HepG2 (cell line): ENCODE measurements around the gene SEPTIN2. TPM values are rescaled to one million over a fixed set of nuclear protein-coding genes. Genes with fewer than 3 reads are reported as not detected.

Experiments used
- BCL6 ChIP-seq: IDR thresholded peaks from 2 replicates; pipeline ENCODE4 v1.6.1; 2016; ENCODE audit warnings: missing genetic modification reagents, missing compliant biosample characterization
- CSRNP1 ChIP-seq: sonication (generic); formaldehyde crosslinking; IDR thresholded peaks from 2 replicates; pipeline ENCODE4 v1.8.1; 2023; ENCODE audit warnings: mild to moderate bottlenecking, missing genetic modification reagents
- GATAD1 ChIP-seq: IDR thresholded peaks from 2 replicates; pipeline ENCODE4 v1.6.1; 2016; ENCODE audit warnings: missing genetic modification reagents, missing compliant biosample characterization
- GMEB1 ChIP-seq: sonication (generic); formaldehyde crosslinking; IDR thresholded peaks from 2 replicates; pipeline ENCODE4 v1.5.1; 2020; ENCODE audit warnings: missing genetic modification reagents, mild to moderate bottlenecking, borderline replicate concordance
- HMGXB4 ChIP-seq, 2 experiments: sonication (generic) in 1 of 2; formaldehyde crosslinking in 1 of 2; IDR thresholded peaks; 2 replicates each; pipeline versions ENCODE4 v1.4.0 to v1.6.1; 2018 to 2020; ENCODE audit warnings: missing genetic modification reagents in 2 of 2, borderline replicate concordance in 1 of 2, low read depth in 1 of 2, mild to moderate bottlenecking in 1 of 2, missing biosample characterization in 1 of 2
- MAX ChIP-seq: IDR thresholded peaks from 2 replicates; pipeline ENCODE4 v1.6.1; 2012; ENCODE audit warnings: inconsistent platforms
- MBNL3 ChIP-seq: fragments of 250-450 bp; sonication (Bioruptor Pico); conservative IDR thresholded peaks from 2 replicates; pipeline ENCODE4 v1.8.0; 2022; ENCODE audit warnings: mild to moderate bottlenecking, inconsistent platforms
- MIXL1 ChIP-seq: IDR thresholded peaks from 2 replicates; pipeline ENCODE4 v1.6.1; 2016
- MTA1 ChIP-seq: sonication (generic); formaldehyde crosslinking; IDR thresholded peaks from 2 replicates; pipeline ENCODE4 v1.4.0; 2020; ENCODE audit warnings: missing genetic modification reagents, mild to moderate bottlenecking, borderline replicate concordance
- MYC ChIP-seq: sonication (generic); formaldehyde crosslinking; IDR thresholded peaks from 2 replicates; pipeline ENCODE4 v1.9.0; 2021; ENCODE audit warnings: missing genetic modification reagents, borderline replicate concordance
- NFE2 ChIP-seq: sonication (generic); formaldehyde crosslinking; IDR thresholded peaks from 2 replicates; pipeline ENCODE4 v1.4.0; 2020; ENCODE audit warnings: missing genetic modification reagents
- SP140L ChIP-seq: sonication (generic); formaldehyde crosslinking; IDR thresholded peaks from 2 replicates; pipeline ENCODE4 v1.4.0; 2020; ENCODE audit warnings: missing genetic modification reagents, borderline replicate concordance
- THYN1 ChIP-seq: sonication (generic); formaldehyde crosslinking; IDR thresholded peaks from 2 replicates; pipeline ENCODE4 v1.8.1; 2023; ENCODE audit warnings: low read depth, mild to moderate bottlenecking, moderate library complexity, missing genetic modification reagents, borderline replicate concordance
- TP53 ChIP-seq: sonication (generic); formaldehyde crosslinking; conservative IDR thresholded peaks from 2 replicates; pipeline ENCODE4 v1.4.0; 2020; ENCODE audit warnings: missing genetic modification reagents
- ZFX ChIP-seq: sonication (generic); formaldehyde crosslinking; IDR thresholded peaks from 2 replicates; pipeline ENCODE4 v1.4.0; 2020; ENCODE audit warnings: mild to moderate bottlenecking, low read depth, missing genetic modification reagents, moderate library complexity
- ZHX1 ChIP-seq: sonication (generic); formaldehyde crosslinking; IDR thresholded peaks from 2 replicates; pipeline ENCODE4 v1.8.1; 2022; ENCODE audit warnings: low read depth, mild to moderate bottlenecking, missing genetic modification reagents
- ZNF20 ChIP-seq: sonication (generic); formaldehyde crosslinking; IDR thresholded peaks from 2 replicates; pipeline ENCODE4 v1.4.0; 2020; ENCODE audit warnings: mild to moderate bottlenecking, moderate library complexity, missing genetic modification reagents
- ZNF549 ChIP-seq: sonication (generic); formaldehyde crosslinking; IDR thresholded peaks from 2 replicates; pipeline ENCODE4 v1.5.0; 2020; ENCODE audit warnings: missing genetic modification reagents
- ZNF557 ChIP-seq: sonication (generic); formaldehyde crosslinking; IDR thresholded peaks from 2 replicates; pipeline ENCODE4 v1.4.0; 2020; ENCODE audit warnings: missing genetic modification reagents
- ZNF614 ChIP-seq: IDR thresholded peaks from 2 replicates; pipeline ENCODE4 v1.6.1; 2018; ENCODE audit warnings: missing biosample characterization, missing genetic modification reagents, inconsistent platforms, borderline replicate concordance
- ZNF792 ChIP-seq: IDR thresholded peaks from 2 replicates; pipeline ENCODE4 v1.6.1; 2016
- polyA plus RNA-seq, 8 experiments: library from polyadenylated mRNA; depleted of rRNA in 3 of 8; stranded (reverse) in 7 of 8; unstranded in 1 of 8; fragments of >200 nt; fragmentation: Illumina TruSeq in 4 of 8; extraction: Trizol in 4 of 8; gene quantifications; 2 replicates each; pipeline versions ENCODE4 v1.2.1 to v1.2.3, GENCODE V29; 2011 to 2016; ENCODE audit warnings: low read depth in 4 of 8, missing spikeins in 1 of 8, mixed read lengths in 1 of 8; ENCODE audit not compliant: insufficient read depth in 1 of 8
- total RNA-seq, 5 experiments: library from RNA; depleted of rRNA; stranded (reverse); fragments of >200 nt; fragmentation: Illumina TruSeq; extraction: Trizol; gene quantifications; 2 replicates each; pipeline ENCODE4 v1.2.3, GENCODE V29; 2016; ENCODE audit warnings: low read depth in 1 of 5

SEPTIN2 gene
- total and polyA plus RNA-seq, 2 of the 13 experiments (the other 11 are each of a cell fraction or from before 2014, with no cell fraction given): 493 to 733 TPM

- TF ChIP-seq ZFX (CRISPR knock-in tag) (peak; percentile 97), GATAD1 (CRISPR knock-in tag) (no peak), MAX (peak; percentile 53), CSRNP1 (CRISPR knock-in tag) (no peak), ZNF557 (CRISPR knock-in tag) (peak; percentile 64; the same call in 1 of the 2 replicates), TP53 (peak; percentile 44; the same call in 1 of the 2 replicates), THYN1 (CRISPR knock-in tag) (no peak), ZNF614 (no peak; the same call in 1 of the 2 replicates), ZNF792 (CRISPR knock-in tag) (no peak), ZHX1 (no peak), HMGXB4 (CRISPR knock-in tag; IDR thresholded peaks at IDR 0.05; ENCODE audit: borderline replicate concordance in 1 of 2, low read depth in 1 of 2) (peak in 1 of 2 experiments; percentile 57; a peak in 2 of 4 replicates), MBNL3 (CRISPR knock-in tag) (no peak), GMEB1 (CRISPR knock-in tag) (no peak; the same call in 1 of the 2 replicates), BCL6 (CRISPR knock-in tag) (peak; percentile 68), ZNF20 (CRISPR knock-in tag) (no peak), MTA1 (CRISPR knock-in tag) (peak; percentile 79; the same call in 1 of the 2 replicates), MIXL1 (CRISPR knock-in tag) (no peak), SP140L (CRISPR knock-in tag) (no peak), NFE2 (CRISPR knock-in tag) (no peak), MYC (CRISPR knock-in tag) (peak; percentile 81), ZNF549 (CRISPR knock-in tag) (0 out of 2 replicates have a peak, but pooled peaks have one; percentile 84)
Observed at GRCh38 chr2:241315879-241316631, at the start of gene SEPTIN2 (continued).
